A549 (cell line): Measurements from ENCODE around the gene CNTNAP2. TPM values are rescaled to one million over a fixed set of nuclear protein-coding genes. Genes with fewer than 3 reads are reported as not detected.

Experiments
- ATAC-seq, 2 experiments: fragments of 200-7000 bp in 1 of 2; fragments of >200 bp in 1 of 2; cut with Nextera tagmentation in 1 of 2; cut with Tn5 transposase in 1 of 2; 3 replicates each; pipeline versions ENCODE4 v1.8.0 to v1.9.1; 2018 to 2020; ENCODE audit warnings: mild to moderate bottlenecking in 1 of 2, moderate library complexity in 1 of 2
- CTCF ChIA-PET: fragments of 300-600 bp; sonication (Branson Sonifier 250); formaldehyde crosslinking; extraction: SDS; loops from one replicate; lab custom pipeline; 2021; ENCODE audit warnings: antibody characterized with exemption, inconsistent platforms; lab: Yijun Ruan, JAX
- POLR2A ChIA-PET: fragments of 350-600 bp; formaldehyde crosslinking; extraction: SDS; loops from one replicate; lab custom pipeline; 2021; ENCODE audit warnings: antibody characterized with exemption, inconsistent platforms; lab: Yijun Ruan, JAX
- DNase-seq, 2 experiments: peaks; one replicate each; pipeline versions ENCODE4 v3.0.0 to v3.0.0-alpha.2; 2011 to 2016; ENCODE audit warnings: low read depth in 1 of 2, low spot score in 1 of 2
- FAIRE-seq: peaks from 2 replicates; lab custom pipeline; 2011; peaks lifted over from hg19 to GRCh38; lab: Jason Lieb, UNC
- H3K27ac ChIP-seq, 2 experiments: fragments of >200 bp; sonication (Bioruptor Twin); formaldehyde crosslinking; 3 replicates each; pipeline ENCODE4 v1.5.1; 2016 to 2017
- H3K4me1 ChIP-seq: fragments of >200 bp; sonication (Bioruptor Twin); formaldehyde crosslinking; 3 replicates; pipeline ENCODE4 v1.6.1; 2016
- H3K4me2 ChIP-seq: fragments of >200 bp; sonication (Bioruptor Twin); formaldehyde crosslinking; 3 replicates; pipeline ENCODE4 v1.6.1; 2016
- H3K4me3 ChIP-seq: fragments of >200 bp; sonication (Bioruptor Twin); formaldehyde crosslinking; 3 replicates; pipeline ENCODE4 v1.5.1; 2016
- H3K9me3 ChIP-seq: fragments of >200 bp; sonication (Bioruptor Twin); formaldehyde crosslinking; 3 replicates; pipeline ENCODE4 v1.6.1; 2016
- BHLHE40 ChIP-seq: IDR thresholded peaks from 2 replicates; pipeline ENCODE4 v1.6.1; 2012; ENCODE audit warnings: low read depth, low read length, inconsistent platforms
- CBX8 ChIP-seq: fragments of 200-600 bp; sonication (generic); IDR thresholded peaks from 2 replicates; pipeline ENCODE4 v1.6.1; 2016
- CEBPB ChIP-seq, 2 experiments: fragments of >200 bp in 1 of 2; sonication (Bioruptor Twin) in 1 of 2; formaldehyde crosslinking in 1 of 2; IDR thresholded peaks; 2 replicates each; pipeline ENCODE4 v1.6.1; 2012 to 2016
- FOXS1 ChIP-seq: fragments of 250-450 bp; sonication (Bioruptor Pico); IDR thresholded peaks from 2 replicates; pipeline ENCODE4 v1.5.0; 2020; ENCODE audit warnings: mild to moderate bottlenecking, moderate library complexity
- HDAC2 ChIP-seq: fragments of 200-600 bp; sonication (generic); IDR thresholded peaks from 2 replicates; pipeline ENCODE4 v1.6.1; 2016
- HEYL ChIP-seq: fragments of 250-450 bp; sonication (Bioruptor Pico); IDR thresholded peaks from 2 replicates; pipeline ENCODE4 v1.8.0; 2021; ENCODE audit warnings: mild to moderate bottlenecking, moderate library complexity
- HOXA7 ChIP-seq: fragments of 250-450 bp; sonication (Bioruptor Pico); IDR thresholded peaks from 2 replicates; pipeline ENCODE4 v1.5.0; 2020; ENCODE audit warnings: mild to moderate bottlenecking, moderate library complexity
- HOXB13 ChIP-seq: fragments of 250-450 bp; sonication (Bioruptor Pico); IDR thresholded peaks from 2 replicates; pipeline ENCODE4 v1.5.0; 2020; ENCODE audit warnings: low read depth, mild to moderate bottlenecking, moderate library complexity
- HOXB5 ChIP-seq: fragments of 250-450 bp; sonication (Bioruptor Pico); IDR thresholded peaks from 2 replicates; pipeline ENCODE4 v1.5.0; 2020; ENCODE audit warnings: mild to moderate bottlenecking, moderate library complexity
- JUN ChIP-seq, 2 experiments: fragments of >200 bp; sonication (Bioruptor Twin); formaldehyde crosslinking; IDR thresholded peaks; 2 replicates in 1 of 2; 3 replicates in 1 of 2; pipeline ENCODE4 v1.6.1; 2016 to 2017
- KDM1A ChIP-seq: fragments of 200-600 bp; sonication (generic); IDR thresholded peaks from 2 replicates; pipeline ENCODE4 v1.6.1; 2016; ENCODE audit warnings: low read depth, mild to moderate bottlenecking
- MAFK ChIP-seq: fragments of 450-650 bp; IDR thresholded peaks from 2 replicates; pipeline ENCODE4 v1.6.1; 2014; ENCODE audit not compliant: partially characterized antibody
- MAZ ChIP-seq: fragments of 150-350 bp; IDR thresholded peaks from 2 replicates; pipeline ENCODE4 v1.6.1; 2014; ENCODE audit warnings: antibody characterized with exemption, low read depth, low read length, borderline replicate concordance
- NR3C1 ChIP-seq: fragments of >200 bp; sonication (Bioruptor Twin); formaldehyde crosslinking; IDR thresholded peaks from 3 replicates; pipeline ENCODE4 v1.6.1; 2017
- POLR2AphosphoS2 ChIP-seq: conservative IDR thresholded peaks from 2 replicates; pipeline ENCODE4 v1.6.1; 2012; ENCODE audit warnings: low read length, improper control_type of control experiment, inconsistent platforms
- RNF2 ChIP-seq: fragments of 200-600 bp; sonication (generic); IDR thresholded peaks from 2 replicates; pipeline ENCODE4 v1.6.1; 2016; ENCODE audit warnings: low read depth, mild to moderate bottlenecking, antibody characterized with exemption, moderate library complexity, borderline replicate concordance
- SMC3 ChIP-seq: fragments of >200 bp; sonication (Bioruptor Twin); formaldehyde crosslinking; IDR thresholded peaks from 3 replicates; pipeline ENCODE4 v1.6.1; 2018; ENCODE audit warnings: inconsistent platforms
- ZC3H11A ChIP-seq: fragments of 450-650 bp; IDR thresholded peaks from 2 replicates; pipeline ENCODE4 v1.6.1; 2014; ENCODE audit warnings: antibody characterized with exemption, mild to moderate bottlenecking
- WGBS: methylation state at CpG from one replicate; pipeline ENCODE4 v1.1.6; 2017; ENCODE audit errors: missing lambda C conversion rate; 5-methylcytosine and 5-hydroxymethylcytosine counted together
- polyA plus RNA-seq, 4 experiments: library from polyadenylated mRNA; depleted of rRNA in 3 of 4; stranded (reverse); fragments of >200 nt; fragmentation: RNase III in 1 of 4; extraction: RNeasy Plus Mini Kit Qiagen cat#74134 plus additional on column Dnase treatment in 1 of 4; gene quantifications; 2 replicates in 3 of 4; 3 replicates in 1 of 4; pipeline ENCODE4 v1.2.3, GENCODE V29; 2011 to 2017
- TF ChIP-seq, protein P1 (sequence below): fragments of 450-650 bp; IDR thresholded peaks from 2 replicates; pipeline ENCODE4 v1.6.1; 2014; ENCODE audit warnings: antibody characterized with exemption
- TF ChIP-seq, protein P2 (sequence below): IDR thresholded peaks from 2 replicates; pipeline ENCODE4 v1.6.1; 2012
- TF ChIP-seq, protein P3 (sequence below): fragments of 250-450 bp; sonication (Bioruptor Pico); IDR thresholded peaks from 2 replicates; pipeline ENCODE4 v1.5.0; 2021; ENCODE audit warnings: mild to moderate bottlenecking, moderate library complexity, borderline replicate concordance
- TF ChIP-seq, protein P4 (sequence below): fragments of 200-600 bp; sonication (generic); IDR thresholded peaks from 2 replicates; pipeline ENCODE4 v1.6.1; 2016; ENCODE audit warnings: antibody characterized with exemption, mild to moderate bottlenecking, moderate library complexity

The CNTNAP2 gene
- polyA plus RNA-seq, 2 of the 4 experiments (the other 2 are of a cell fraction) = 0.05 to 0.13 TPM

DNA sequence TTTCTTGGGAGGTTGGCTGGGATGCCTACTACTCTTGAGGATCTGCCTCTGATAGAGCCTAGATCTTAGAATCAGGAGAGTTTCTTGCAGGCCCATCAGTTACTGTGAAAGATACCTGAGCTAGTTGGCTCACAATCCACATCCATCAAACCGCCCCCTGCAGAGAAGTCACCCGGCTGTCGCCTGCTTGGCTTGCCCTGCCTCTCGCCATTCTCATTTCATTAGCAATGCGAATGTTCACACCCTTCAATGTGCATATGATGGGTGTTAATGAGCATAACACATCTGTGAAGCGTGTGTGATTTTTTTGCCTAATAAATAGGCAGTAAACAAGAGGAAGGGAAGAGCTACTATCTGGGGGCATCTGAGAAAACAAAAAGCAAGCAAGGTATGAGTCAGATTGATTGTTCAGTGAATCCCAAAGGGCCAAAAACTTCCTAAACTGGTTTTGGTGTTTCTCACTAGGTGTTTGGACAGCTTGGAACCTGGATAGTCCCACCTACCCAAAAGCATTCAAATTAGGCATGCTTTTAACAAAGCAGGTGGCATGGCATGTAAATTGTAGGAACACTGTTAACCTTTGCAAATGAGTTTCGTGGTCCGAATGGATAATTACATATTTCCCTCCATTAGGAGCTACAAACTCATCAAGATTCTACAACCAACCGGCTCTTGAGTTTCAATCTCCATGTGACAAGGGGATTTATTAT, 2201.7 kb downstream of the CNTNAP2 start:
- ChIA-PET POLR2A (no interaction called here), CTCF (interaction anchor here (0.6 to 1.9 kb wide), 3 partner anchors 28 to 130 kb away, joined by 3 to 4 read pairs (median 3); no protein-coding TSS in a partner anchor)
- no peak overlapping the region for H3K4me2 ChIP-seq
- no peaks in the 10 kb centered on the region for H3K9me3 ChIP-seq
- no peak overlapping the region for H3K27ac ChIP-seq
- DNase-seq = no peak
- ATAC-seq = no peak
- no peak for FAIRE-seq
- no peak overlapping the region for H3K4me3 ChIP-seq
- WGBS = 65% methylated on average over 9 of the region's 9 CpGs
- H3K4me1 ChIP-seq = no peaks in the 10 kb centered on the region
- TF ChIP-seq KDM1A (no peak), HOXB13 (no peak)

DNA sequence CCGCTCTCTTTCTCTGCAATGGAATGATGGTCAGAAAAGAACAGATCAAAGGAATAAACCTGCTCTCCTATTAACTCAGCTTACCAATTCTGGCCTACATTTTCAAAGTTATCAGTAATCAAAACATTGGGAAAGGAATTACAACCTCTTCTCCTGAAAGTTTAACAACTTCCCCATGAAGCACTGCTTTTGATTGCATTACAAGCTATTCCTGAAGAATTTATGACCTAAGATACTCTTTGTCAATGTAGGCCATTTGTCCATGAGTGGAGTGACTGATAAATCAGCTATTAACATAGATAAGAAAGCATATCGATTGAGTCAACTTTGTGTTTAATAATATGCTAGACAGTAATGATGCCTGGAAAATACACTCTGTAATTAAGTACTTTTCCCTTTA, 2202.2 kb downstream of the CNTNAP2 start:
- POLR2A ChIA-PET = no interaction called here
- CTCF ChIA-PET = interaction anchor here (0.6 to 1.2 kb wide), 2 partner anchors 12 to 129 kb away, joined by 3 read pairs; no protein-coding TSS in a partner anchor
- Histone ChIP-seq H3K4me1 (no peaks in the 10 kb centered on the region), H3K4me2 (no peak overlapping the region), H3K4me3 (no peak overlapping the region), H3K27ac (no peak overlapping the region), H3K9me3 (no peaks in the 10 kb centered on the region)
- no peak for ATAC-seq
- DNase-seq = no peak
- no peak for FAIRE-seq
- TF ChIP-seq HDAC2 = no peak
- TF ChIP-seq MAZ = no peak
- TF ChIP-seq POLR2AphosphoS2 = no peak
- TF ChIP-seq, protein P1, sequence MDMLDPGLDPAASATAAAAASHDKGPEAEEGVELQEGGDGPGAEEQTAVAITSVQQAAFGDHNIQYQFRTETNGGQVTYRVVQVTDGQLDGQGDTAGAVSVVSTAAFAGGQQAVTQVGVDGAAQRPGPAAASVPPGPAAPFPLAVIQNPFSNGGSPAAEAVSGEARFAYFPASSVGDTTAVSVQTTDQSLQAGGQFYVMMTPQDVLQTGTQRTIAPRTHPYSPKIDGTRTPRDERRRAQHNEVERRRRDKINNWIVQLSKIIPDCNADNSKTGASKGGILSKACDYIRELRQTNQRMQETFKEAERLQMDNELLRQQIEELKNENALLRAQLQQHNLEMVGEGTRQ = no peak
- no peak for TF ChIP-seq HEYL (CRISPR knock-in tag)
- no peak for TF ChIP-seq MAFK
- TF ChIP-seq, protein P2, sequence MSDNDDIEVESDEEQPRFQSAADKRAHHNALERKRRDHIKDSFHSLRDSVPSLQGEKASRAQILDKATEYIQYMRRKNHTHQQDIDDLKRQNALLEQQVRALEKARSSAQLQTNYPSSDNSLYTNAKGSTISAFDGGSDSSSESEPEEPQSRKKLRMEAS = no peak
- no peak for TF ChIP-seq JUN (IDR thresholded peaks at IDR 0.05)
- no peak for TF ChIP-seq HOXA7 (CRISPR knock-in tag)
- no peak for TF ChIP-seq NR3C1
- TF ChIP-seq, protein P3, sequence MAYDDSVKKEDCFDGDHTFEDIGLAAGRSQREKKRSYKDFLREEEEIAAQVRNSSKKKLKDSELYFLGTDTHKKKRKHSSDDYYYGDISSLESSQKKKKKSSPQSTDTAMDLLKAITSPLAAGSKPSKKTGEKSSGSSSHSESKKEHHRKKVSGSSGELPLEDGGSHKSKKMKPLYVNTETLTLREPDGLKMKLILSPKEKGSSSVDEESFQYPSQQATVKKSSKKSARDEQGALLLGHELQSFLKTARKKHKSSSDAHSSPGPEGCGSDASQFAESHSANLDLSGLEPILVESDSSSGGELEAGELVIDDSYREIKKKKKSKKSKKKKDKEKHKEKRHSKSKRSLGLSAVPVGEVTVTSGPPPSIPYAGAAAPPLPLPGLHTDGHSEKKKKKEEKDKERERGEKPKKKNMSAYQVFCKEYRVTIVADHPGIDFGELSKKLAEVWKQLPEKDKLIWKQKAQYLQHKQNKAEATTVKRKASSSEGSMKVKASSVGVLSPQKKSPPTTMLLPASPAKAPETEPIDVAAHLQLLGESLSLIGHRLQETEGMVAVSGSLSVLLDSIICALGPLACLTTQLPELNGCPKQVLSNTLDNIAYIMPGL (CRISPR knock-in tag) = no peak
- no peak for TF ChIP-seq SMC3
- no peak for TF ChIP-seq CEBPB (IDR thresholded peaks at IDR 0.05)
- TF ChIP-seq ZC3H11A = no peak
- TF ChIP-seq BHLHE40 = no peak
- TF ChIP-seq, protein P4, sequence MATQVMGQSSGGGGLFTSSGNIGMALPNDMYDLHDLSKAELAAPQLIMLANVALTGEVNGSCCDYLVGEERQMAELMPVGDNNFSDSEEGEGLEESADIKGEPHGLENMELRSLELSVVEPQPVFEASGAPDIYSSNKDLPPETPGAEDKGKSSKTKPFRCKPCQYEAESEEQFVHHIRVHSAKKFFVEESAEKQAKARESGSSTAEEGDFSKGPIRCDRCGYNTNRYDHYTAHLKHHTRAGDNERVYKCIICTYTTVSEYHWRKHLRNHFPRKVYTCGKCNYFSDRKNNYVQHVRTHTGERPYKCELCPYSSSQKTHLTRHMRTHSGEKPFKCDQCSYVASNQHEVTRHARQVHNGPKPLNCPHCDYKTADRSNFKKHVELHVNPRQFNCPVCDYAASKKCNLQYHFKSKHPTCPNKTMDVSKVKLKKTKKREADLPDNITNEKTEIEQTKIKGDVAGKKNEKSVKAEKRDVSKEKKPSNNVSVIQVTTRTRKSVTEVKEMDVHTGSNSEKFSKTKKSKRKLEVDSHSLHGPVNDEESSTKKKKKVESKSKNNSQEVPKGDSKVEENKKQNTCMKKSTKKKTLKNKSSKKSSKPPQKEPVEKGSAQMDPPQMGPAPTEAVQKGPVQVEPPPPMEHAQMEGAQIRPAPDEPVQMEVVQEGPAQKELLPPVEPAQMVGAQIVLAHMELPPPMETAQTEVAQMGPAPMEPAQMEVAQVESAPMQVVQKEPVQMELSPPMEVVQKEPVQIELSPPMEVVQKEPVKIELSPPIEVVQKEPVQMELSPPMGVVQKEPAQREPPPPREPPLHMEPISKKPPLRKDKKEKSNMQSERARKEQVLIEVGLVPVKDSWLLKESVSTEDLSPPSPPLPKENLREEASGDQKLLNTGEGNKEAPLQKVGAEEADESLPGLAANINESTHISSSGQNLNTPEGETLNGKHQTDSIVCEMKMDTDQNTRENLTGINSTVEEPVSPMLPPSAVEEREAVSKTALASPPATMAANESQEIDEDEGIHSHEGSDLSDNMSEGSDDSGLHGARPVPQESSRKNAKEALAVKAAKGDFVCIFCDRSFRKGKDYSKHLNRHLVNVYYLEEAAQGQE = no peak
- TF ChIP-seq FOXS1 (CRISPR knock-in tag) = no peak
- no peak for TF ChIP-seq HOXB5 (CRISPR knock-in tag)
- no peak for TF ChIP-seq CBX8
- TF ChIP-seq RNF2 = no peak
- WGBS = 68% methylated on average over 2 of the region's 2 CpGs
